ENCODE results near the gene MYH9. TPM values are rescaled to one million over a fixed set of nuclear protein-coding genes. Genes with fewer than 3 reads are reported as not detected.
"Not testable (repeated sequence)": the region's sequence is repeated elsewhere in the genome, so short reads cannot be mapped to it uniquely, and the experiment has no call there.

MYH9 gene
- 412 and 414 TPM in 2 replicates for total RNA-seq (2014; rRNA removed; shearing (Covaris generic); ENCODE audit: low replicate concordance)

- in situ Hi-C loops (cut with HindIII; ENCODE audit: low pct_unique_long_range_greater_than_20kb, low sequenced_read_pairs), result no loop called here
- DNase-seq (ENCODE audit: low read depth), result peak; percentile 100
Measured at GRCh38 chr22:36387959-36388726, at the start of gene MYH9. Gene MYH9, minus strand, starts transcription at chr22:36387967. Its CDS starts 38,731 bp downstream, at chr22:36349236.

DNA sequence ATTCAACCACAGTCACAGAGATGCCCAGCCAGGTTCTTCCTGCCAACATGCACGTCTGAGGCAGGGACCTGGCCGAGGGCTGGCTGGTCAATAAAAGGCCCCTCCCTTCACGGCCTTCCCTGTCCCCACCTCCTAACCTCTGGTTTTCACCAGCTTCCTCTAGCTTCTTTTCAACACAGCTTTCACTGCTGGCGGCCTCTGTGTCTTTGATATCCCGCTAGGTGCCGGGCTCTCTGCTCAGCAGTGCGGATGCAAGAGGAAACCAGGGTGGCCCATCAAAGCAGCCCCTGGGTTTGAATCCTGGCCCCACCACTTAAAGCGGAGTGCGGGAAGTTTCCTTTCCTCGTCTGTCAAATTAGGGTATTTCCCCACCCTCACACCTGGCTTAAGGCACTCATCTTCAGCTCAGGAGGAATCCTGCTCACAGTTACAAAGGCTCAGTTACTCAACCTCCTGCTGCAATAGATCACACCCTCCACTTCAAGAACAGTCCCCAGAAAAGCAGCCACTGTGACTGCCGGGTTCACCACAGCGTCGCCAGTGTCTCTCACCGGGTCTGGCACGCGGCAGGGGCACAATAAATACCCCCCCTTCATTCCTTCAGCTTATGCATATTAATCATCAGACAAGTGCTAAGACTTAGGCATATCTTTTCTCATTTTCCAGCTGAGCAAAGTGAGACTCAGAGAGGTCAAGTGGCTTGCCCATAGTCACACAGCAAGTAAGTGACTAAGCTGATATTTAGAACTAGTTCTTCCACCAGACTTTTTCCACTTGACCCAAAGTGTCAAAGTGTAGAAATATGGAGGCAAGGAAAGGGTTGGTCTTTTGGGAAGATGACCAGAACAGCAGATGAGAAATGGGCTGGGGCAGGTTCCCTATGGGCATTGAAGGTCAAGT is 48.0 kb upstream of the MYH9 start:
- in situ Hi-C loops (cut with HindIII; ENCODE audit: low pct_unique_long_range_greater_than_20kb, low sequenced_read_pairs), result no loop called here
- DNase-seq (ENCODE audit: low read depth), result peak; percentile 43

DNA sequence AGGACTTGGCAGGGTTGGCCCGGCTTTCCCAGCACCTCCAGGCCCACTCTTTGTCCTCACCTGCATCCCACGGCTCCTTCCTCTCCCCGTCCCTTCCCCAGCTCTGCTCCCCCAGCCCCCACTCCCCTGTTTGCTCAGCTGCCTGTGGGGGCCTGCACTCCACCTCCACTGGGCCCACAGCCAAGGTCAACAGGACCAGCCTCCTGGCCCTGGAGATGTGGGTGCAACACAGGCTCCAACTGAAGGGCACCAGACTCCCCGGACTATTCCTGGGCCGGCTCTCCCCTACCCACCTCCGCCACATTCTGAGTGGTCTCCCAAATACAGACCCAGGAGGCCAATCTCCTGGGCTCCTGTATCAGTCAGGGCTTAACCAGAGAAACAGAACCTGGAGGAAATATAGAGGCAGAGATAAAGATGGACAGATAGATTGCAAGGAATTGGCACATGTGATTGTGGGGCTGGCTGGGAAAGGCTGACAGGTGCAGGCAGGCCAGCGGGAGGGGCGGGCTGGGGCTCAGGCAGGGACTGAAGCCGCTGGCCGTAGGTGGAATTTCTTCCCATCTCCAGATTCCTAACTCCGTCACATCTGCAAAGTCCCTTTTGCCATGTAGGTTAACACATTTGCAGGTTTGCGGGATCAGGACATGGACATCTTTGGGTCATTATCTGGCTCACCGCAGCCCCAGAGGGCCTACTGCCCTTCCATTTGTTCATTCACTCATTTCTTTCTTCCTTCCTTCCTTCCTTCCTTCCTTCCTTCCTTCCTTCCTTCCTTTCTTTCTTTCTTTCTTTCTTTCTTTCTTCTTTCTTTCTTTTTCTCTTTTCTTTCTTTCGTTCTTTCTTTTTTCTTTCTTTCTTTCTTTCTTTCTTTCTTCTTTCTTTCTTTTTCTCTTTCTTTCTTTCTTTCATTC is 45.8 kb upstream of the MYH9 start:
- in situ Hi-C loops (cut with HindIII; ENCODE audit: low pct_unique_long_range_greater_than_20kb, low sequenced_read_pairs), result no loop called here
- no peak for DNase-seq (ENCODE audit: low read depth)

- DNase-seq (ENCODE audit: low read depth), result no peak
- in situ Hi-C loops (cut with HindIII; ENCODE audit: low pct_unique_long_range_greater_than_20kb, low sequenced_read_pairs), result no loop called here
Measured at GRCh38 chr22:36432592-36433317, 45.0 kb upstream of the MYH9 start.

DNA sequence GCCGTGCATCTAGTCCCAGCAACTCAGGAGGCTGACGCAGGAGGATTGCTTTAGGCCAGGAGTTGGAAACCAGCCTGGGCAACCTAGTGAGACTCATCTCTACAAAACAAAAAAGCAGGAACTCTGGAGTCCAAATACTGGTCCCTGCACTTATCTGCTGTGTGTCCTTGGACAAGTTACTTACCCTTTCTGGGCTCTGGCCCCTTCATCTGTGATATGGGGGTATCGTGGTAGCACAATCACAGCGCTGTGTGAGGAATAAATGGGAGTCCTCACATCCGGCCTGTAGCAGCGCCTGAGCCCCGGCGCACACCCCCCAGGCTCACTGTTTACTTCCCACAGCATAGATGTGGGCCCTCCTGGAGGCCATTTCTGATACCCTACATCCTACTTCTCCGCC is 44.2 kb upstream of the MYH9 start:
- no peak for DNase-seq (ENCODE audit: low read depth)
- in situ Hi-C loops (cut with HindIII; ENCODE audit: low pct_unique_long_range_greater_than_20kb, low sequenced_read_pairs), result no loop called here

- in situ Hi-C loops (cut with HindIII; ENCODE audit: low pct_unique_long_range_greater_than_20kb, low sequenced_read_pairs), result no loop called here
- no peak for DNase-seq (ENCODE audit: low read depth)
Measured at GRCh38 chr22:36430863-36431262, 43.1 kb upstream of the MYH9 start.

GRCh38 chr22:36427952-36428351 is 40.2 kb upstream of the MYH9 start:
- in situ Hi-C loops (cut with HindIII; ENCODE audit: low pct_unique_long_range_greater_than_20kb, low sequenced_read_pairs); DNase-seq (ENCODE audit: low read depth): not testable (repeated sequence)

DNA sequence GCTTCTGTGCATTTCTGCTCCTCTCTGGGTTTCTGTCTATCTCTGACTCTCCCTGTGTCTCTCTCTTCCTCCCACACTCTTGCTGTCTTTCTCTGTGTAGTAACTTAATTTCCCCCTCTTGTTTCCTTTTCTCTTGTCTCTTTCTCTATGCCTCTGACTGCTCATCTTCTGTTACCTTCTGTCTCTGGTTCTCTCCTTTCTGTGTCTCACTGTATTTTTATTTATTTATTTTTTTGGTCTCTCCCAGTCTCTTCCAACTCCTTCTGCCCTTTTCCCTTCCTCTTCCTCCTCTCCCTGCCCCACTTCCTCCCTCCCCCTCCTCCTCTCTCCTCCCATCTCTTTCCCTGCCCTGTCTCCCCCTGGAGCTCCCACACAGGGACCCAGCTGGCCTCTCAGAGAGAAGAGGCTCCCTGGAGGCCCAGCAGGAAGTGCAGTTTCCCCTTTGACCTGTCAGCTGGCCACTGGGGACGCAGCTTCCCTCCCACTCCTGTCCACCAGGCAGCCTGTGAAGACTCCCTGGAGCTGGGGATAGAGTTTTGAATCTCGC is 38.3 kb upstream of the MYH9 start:
- no peak for DNase-seq (ENCODE audit: low read depth)
- in situ Hi-C loops (cut with HindIII; ENCODE audit: low pct_unique_long_range_greater_than_20kb, low sequenced_read_pairs), result no loop called here

GRCh38 chr22:36424901-36425579 is 37.3 kb upstream of the MYH9 start:
- in situ Hi-C loops (cut with HindIII; ENCODE audit: low pct_unique_long_range_greater_than_20kb, low sequenced_read_pairs), result no loop called here

DNA sequence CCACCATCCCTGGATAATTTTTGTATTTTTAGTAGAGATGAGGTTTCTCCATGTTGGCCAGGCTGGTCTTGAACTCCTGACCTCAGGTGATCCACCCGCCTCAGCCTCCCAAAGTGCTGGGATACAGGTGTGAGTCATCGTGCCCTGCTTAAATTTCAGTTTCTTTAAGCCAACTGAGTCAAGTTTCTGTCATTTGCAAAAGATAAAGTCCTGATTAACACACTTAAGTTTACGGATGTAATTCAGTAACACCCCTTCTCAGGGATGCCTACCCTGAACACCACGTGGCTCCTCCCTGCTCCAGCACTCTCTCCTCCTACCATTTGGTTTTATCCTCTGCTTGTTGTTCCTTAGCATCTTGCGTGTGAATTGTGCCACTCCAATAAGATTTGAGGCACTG is 36.7 kb upstream of the MYH9 start:
- in situ Hi-C loops (cut with HindIII; ENCODE audit: low pct_unique_long_range_greater_than_20kb, low sequenced_read_pairs); DNase-seq (ENCODE audit: low read depth): not testable (repeated sequence)

More at GRCh38 chr22:36424901-36425579, 37.3 kb upstream of the MYH9 start:
- DNase-seq (ENCODE audit: low read depth), result no peak

- in situ Hi-C loops (cut with HindIII; ENCODE audit: low pct_unique_long_range_greater_than_20kb, low sequenced_read_pairs), result no loop called here
- DNase-seq (ENCODE audit: low read depth), result no peak
Measured at GRCh38 chr22:36423461-36424404, 36.0 kb upstream of the MYH9 start.

DNA sequence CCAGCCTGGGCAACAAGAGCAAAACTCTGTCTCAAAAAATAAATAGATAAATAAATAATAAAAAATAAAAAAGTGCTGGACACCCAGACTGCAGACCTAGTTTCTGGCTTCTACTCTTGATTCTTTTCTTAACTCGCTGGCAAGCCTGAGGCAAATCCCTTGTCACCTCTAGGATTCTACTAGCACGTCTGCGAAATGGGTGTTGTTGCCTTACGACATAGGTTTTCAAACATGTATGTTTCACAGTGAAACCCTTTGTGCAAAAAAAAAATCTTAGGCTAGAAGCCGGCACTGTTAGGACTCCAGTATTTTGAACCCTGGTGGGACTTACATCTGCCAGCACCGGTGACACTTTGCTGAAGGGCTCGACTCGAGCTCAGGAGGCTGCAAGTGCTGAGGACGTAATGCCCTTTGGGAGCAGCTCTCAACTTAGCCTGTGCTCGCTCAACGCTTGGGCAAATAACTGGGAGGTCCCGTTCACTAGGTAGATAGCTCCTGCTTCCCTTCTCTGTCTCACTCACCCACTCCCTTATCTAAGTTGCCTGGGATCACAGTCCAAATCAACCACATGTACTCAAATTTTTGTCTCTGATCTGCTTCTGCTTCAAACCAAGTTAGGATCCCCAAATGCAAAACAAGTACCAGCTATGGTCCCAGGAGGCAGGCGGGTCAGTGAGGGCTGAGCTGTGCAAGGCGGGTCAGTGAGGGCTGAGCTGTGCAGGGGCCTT is 34.7 kb upstream of the MYH9 start:
- DNase-seq (ENCODE audit: low read depth), result no peak

DNA sequence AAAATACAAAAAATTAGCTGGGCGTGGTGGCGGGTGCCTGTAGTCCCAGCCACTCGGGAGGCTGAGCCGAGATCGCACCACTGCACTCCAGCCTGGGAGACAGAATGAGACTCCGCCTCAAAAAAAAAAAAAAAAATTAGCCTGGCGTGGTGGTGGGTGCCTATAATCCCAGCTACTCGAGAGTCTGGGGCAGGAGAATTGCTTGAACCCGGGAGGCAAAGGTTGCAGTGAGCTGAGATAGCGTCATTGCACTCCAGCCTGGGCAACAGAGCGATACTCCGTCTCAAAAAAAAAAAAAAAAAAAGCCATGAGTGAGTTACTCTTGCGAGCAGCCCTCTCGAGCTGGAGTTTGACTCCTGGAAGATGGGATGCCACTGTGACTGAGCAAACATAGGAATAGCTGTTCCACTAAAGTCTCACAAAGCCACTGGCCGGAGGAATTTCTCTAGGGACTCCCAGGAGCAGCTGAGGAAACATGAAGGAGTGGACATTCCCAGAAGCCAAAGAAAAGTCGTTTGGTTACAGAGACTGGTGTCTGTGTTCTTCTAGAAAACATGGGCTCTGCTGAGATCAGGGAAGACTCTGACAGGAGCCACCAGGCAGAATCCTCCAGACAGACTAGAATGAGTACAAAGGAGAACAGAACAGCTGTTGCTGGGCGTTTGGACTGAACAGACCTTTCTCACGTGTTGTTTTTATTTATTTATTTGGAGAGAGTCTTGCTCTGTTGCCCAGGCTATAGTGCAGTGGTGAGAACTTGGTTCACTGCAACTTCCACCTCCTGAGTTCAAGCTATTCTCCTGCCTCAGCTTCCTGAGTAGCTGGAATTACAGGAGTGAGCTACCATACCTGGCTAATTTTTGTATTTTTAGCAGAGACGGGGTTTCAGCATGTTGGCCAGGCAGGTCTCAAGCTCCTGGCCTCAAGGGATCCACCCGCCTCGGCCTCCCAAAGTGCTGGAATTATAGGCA is 32.4 kb upstream of the MYH9 start:
- in situ Hi-C loops (cut with HindIII; ENCODE audit: low pct_unique_long_range_greater_than_20kb, low sequenced_read_pairs), result no loop called here
- DNase-seq (ENCODE audit: low read depth), result no peak

More for the DNA sequence above, 34.7 kb upstream of the MYH9 start:
- in situ Hi-C loops (cut with HindIII; ENCODE audit: low pct_unique_long_range_greater_than_20kb, low sequenced_read_pairs), result no loop called here

DNA sequence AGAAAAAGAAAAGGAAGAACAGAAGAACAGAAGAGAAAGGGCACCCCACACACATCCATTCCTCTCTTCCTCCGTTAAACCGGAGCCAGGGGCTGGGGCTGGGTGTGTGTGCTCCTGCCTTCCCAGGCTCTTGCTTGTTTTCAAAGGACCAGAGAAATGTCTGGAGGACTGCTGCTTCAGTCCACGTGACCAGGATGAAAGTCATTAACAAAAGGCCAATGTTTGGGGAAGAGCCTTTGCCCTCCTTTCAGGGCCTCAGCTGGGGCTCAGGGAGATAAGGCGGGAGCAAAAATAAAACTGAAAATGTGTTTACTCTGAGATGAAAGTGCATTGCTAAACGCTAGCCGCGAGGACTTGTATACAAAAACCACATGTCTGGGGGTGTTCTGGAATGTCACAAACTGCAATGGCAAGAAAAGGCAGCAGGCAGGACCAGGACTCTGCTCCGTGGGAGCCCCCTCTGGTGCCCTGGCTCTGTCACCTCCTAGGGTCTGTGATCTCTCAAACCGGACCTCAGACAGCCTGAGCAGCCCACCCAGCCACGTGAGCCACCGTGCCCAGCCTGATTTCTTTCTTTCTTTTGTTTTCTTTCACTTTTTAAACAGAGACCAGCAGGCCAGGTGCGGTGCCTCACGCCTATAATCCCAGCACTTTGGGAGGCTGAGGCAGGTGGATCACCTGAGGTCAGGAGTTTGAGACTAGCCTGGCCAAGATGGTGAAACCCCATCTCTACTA is 31.6 kb upstream of the MYH9 start:
- in situ Hi-C loops (cut with HindIII; ENCODE audit: low pct_unique_long_range_greater_than_20kb, low sequenced_read_pairs), result no loop called here
- DNase-seq (ENCODE audit: low read depth), result no peak
